ENCODE data around the gene IMMP1L.
"Not testable (repeated sequence)": the region's sequence is repeated elsewhere in the genome, so short reads cannot be mapped to it uniquely, and the experiment has no call there.

The IMMP1L gene, protein sequence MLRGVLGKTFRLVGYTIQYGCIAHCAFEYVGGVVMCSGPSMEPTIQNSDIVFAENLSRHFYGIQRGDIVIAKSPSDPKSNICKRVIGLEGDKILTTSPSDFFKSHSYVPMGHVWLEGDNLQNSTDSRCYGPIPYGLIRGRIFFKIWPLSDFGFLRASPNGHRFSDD

DNA sequence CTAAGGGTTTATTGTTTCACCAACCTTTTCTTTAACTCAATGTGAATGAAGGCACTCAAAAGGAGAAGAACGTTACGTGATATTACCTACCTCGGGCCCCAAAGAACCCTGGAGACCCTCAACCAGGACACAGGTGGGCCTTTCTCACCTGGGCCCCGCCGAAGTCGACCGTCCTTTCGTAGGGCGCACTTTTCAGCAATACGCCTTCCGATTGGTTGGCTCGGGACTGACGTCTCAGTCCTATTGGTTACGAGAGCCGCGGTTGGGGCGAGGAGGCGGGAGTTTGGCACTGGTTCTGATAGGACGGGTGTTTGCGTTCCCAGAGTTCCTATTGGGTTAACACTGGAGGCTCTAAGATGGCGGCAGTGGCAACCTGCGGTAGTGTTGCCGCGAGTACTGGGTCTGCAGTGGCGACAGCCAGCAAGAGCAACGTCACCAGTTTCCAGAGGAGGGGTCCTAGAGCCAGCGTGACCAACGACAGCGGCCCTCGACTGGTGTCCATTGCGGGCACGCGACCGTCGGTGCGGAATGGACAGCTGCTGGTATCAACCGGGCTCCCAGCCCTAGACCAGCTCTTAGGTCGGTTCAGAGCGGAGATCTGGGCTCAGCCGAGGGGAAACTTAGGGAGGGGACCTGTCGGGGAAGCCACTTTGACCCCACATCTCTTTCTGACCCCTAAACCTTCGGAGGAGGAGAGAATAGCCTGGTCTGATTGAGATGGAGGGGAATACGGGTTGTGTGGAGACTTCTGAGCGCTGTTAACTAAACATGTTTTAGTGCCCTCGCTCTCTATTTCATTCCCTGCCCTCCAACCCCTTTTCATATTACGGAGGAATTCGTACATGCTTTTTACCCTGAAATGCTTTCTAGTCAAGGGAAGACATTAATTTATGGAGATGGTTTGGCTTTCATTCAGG is at the start of gene IMMP1L, which contains the start of gene ELP4:
Gene IMMP1L (minus strand): TSS at position 194 of the 917 bp plus-strand sequence. CDS start 46,346 bp downstream, outside the sequence.
Gene ELP4 (plus strand): TSS at position 339 of the 917 bp plus-strand sequence. CDS start 18 bp downstream, at position 357.
- DNase-seq = peak; percentile 94

DNA sequence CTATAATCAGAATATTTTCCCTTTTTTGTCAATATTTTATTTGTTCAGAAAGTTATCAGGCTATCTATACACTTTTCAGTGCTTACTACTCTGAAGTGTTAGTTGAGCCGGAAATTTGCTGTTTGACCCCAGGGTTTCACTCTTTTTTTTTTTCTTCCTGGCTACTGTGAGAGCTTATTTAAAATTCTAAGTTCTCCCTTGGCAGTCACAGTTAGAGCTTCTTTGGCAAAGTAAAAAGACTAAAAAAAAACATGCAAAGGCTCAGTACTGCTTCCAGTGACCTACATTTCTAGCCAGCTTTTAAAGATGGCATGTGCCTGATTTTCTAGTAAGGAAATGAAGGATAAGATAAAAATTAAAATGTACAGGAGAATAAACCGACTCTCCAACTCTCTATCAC is 48.6 kb upstream of the IMMP1L start:
- DNase-seq = no peak

DNA sequence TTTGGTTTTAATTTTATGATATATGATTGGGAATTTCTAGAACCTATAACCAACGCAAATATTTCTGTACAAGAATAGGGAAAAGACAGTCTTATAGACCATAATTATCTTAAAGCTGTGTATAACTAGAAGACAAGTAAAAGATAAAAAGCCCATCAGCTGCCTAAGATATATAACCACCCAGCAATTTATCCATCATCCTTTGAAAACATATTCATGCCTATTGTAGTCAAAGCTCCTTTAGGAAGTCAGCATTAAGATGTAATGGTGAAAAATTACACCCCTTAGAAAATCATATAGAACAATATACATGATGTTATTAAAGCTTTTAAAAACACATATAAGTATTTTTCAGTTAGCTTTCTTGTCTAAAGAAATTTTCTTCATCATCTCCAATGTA is 46.5 kb upstream of the IMMP1L start:
- no peak for DNase-seq

DNA sequence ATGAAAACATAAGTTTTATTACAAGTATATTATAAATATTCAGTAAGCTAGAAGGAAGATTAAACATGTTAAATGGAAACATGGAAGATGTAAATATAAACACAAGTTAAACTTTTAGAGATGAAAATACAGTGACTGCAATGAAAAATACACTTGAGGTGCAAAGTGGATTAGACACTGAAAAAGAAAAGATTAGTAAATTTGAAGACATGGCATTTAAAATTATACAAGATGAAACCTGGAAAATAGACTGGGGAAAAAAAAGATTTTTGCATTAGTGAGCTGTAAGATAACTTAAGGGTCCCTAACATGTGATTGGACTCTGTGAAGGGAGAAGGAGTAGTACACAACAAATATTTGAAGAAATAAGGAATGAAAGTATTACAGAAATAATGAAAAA is 33.4 kb upstream of the IMMP1L start:
- no peak for DNase-seq

DNA sequence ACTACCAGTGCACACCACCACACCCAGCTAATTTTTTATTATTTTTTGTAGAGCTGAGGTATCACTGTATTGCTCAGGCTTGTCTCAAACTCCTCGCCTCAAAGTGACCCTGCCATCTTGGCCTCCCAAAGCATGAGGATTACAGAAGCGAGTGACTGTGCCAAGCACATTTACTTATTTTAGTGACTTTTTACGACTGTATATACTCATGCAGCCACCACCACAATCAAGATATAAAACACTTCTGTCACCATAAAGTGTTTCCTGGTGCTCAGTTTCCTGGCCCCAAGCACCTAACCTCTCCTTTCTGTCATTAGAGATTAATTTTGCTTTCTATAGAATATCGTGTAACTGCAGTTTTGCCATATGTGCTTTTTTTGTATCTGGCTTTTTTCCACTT is 26.1 kb upstream of the IMMP1L start:
- no peak for DNase-seq

DNA sequence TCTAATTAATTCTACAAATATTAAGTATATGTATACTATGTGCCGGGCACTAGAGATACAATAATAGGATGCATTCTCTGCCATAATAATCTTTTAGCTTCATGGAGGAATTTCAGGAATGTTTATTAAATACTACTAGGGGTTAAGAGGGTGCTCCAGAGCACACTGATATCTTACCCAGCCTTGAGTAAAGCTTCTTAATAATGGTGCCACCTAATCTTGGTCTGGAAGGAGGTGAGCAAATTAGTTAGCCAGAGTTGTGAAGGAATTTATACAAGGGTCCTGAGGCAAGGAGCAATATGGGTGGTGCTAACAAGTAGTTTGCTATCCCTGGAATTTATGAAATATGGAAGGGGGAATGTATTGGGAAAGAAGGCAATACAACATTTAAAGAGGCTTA is 21.9 kb upstream of the IMMP1L start:
- no peak for DNase-seq

DNA sequence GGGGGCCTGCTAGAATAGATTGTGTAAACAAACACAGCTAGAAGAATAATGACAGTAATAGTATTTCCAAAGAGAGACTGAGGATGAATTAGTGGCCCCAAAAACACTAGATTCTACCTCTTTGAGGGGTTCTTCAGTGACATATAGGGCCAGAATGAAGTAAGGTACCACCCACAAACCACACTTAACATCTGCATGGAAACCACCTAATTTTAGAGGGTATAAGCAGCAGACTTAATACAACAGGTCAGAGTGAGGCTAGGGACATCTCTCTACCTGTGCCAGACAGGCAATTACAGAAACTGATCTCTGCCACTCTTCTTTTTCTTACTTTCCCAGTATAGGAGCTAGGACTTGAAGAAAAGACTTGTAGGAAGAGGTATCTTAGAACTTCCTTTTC is 20.3 kb upstream of the IMMP1L start:
- DNase-seq = no peak

DNA sequence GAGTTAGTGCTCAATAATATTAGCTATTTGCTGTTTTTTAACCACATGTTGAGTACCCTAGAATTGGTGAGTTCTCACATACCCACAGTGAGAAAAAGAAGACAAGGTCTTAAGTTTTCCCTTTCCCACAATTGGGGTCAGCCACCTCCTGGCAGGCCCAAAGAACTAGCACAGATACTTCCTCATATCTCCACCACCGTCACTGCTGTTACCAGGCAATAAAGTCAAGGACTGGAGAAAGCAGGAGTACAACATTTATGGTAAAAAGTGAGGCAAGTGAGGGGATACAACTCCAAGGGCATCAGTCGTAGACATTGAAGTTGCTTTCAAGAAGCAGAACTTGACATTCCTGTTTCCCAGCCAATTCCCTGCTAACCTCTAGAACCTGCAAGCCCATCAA is 19.8 kb upstream of the IMMP1L start:
- DNase-seq = no peak

DNA sequence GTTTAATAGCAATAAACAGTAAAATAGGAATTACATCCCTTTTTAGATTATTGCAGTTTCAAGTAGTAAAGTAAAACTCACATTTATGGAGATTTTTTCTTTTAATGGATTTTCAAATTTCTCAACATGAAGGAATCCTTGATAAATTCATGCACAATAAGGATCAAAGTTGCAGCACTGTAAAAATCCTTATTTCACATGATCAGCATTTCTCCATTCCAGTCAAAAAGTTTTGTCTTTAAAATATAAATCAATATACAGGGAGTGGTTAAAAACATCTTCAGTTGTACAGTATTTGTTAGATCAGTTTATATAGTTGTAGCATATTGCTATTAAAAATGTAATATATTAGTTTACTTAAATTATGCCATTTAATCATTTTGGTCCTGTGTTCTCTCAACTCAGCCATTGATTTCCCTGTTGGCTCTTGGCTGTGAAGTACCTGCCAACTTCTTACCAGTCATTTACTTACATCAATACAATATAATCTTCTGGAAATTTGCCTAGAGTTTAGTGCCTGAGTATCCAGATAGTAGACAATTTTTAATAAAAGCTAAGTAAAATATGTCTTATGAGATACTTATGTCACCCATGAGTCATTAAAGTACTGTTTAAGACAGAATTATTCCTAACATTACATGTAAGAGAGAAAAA is 12.2 kb upstream of the IMMP1L start:
- DNase-seq = no peak

DNA sequence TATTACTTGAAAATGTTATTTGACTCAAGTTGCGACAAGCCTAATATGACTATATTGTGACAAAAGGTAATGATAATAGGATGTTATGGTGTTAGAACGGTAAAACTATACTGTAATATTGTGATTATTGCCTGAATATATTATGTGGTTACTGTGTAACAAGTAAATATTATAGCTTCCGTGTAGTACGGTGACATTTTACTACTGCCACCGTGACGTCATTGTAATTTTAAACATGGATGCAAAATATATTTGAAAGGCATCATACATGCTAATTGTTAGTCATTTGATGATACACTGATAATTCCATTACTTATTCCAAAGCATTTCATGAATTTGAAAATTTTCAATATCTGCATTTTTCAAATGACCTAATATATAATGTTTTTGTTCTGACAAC is 2.7 kb upstream of the IMMP1L start:
- no peak for DNase-seq

DNA sequence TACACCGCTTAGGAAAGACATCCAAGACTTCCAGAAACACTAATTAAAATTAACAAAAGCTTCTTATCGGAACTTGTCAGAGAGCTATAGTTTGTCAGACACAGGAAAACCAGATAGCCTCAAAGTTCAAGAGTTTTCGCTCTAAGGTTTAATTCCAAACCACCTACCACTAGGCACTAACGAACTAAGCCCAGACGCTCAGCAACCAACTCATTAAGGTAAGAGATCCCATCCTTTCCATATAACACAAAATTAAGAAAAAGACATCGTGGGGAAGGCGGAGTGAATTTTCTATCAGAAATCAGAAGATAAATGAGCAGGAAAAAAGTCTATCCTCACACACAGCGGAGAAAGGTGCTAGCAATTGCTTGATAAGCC is 382 bp downstream of the IMMP1L start:
- no peak for DNase-seq

DNA sequence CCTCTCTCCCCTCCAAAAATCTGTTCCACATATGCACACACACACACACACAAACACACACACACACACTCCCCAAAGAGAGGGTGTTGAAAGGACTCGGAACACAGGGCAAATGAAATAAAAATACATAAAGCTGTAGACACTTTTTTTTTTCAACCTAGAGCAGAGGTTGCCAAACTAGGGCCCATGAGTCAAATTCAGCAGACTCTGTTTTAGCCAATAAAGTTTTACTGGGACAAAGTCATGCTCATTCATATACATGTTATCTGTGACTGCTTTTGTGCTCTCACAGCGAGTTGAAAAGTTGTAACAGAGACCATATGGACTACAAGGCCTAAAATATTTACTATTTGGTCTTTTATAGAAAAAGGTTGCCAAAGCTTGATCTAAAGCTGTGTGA is 8.9 kb downstream of the IMMP1L start:
- DNase-seq = no peak

DNA sequence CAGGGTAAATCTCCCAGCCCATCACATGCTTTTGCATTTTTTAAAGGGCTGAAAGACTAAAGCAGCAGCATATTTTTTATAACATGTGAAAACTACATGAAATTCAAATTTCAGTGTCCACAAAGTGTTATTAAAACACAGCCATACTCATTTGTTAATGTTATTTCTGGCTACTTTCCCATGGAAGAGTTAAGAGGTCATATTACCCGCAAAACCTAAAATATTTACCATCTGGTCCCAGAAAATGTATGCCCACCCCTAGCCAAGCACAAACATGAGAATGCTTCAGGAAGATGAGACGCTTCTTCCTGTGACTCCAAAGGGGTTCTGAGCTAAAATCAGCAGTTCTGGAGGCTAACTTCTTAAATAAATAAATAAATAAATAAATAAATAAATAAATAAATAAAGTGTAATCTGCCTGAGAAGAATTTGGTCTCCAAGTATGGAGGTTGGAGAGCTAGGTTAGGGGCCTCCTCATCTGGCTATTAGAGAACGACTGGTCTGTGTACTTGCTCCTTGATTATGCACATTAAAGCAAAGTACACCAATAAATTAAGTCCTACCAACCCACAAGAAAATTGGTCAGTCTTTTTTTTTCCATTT is 9.7 kb downstream of the IMMP1L start:
- DNase-seq = no peak

DNA sequence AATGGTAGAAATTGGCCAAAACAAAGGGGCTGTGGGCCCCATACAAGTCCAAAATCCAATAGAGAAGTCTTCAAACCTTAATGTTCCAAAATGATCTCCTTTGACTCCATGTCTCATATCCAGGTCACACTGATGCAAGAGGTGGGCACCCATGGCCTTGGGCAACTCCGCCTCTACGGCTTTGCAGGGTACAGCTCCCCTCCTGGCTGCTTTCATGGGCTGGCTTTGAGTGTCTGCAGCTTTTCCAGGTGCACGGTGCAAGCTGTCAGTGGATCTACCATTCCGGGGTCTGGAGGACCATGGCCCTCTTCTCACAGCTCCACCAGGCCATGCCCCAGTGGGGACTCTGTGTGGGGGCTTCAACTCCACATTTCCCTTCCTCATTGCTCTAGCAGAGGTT is 15.7 kb downstream of the IMMP1L start:
- not testable (repeated sequence) for DNase-seq

DNA sequence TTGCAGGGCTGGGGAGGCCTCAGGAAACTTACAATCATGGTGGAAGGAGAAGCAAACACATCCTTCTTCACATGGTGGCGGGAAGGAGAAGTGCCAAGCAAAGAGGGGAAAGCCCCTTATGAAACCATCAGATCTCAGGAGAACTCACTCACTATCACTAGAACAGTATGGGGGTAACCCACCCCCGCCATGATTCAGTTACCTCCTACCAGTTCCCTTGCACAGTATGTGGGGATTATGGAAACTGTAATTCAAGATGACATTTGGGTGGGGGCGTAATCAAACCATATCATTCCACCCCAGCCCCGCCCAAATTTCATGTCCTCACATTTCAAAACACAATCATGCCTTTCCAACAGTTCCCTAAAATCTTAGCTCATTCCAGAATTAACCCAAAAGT is 16.2 kb downstream of the IMMP1L start:
- no peak for DNase-seq

DNA sequence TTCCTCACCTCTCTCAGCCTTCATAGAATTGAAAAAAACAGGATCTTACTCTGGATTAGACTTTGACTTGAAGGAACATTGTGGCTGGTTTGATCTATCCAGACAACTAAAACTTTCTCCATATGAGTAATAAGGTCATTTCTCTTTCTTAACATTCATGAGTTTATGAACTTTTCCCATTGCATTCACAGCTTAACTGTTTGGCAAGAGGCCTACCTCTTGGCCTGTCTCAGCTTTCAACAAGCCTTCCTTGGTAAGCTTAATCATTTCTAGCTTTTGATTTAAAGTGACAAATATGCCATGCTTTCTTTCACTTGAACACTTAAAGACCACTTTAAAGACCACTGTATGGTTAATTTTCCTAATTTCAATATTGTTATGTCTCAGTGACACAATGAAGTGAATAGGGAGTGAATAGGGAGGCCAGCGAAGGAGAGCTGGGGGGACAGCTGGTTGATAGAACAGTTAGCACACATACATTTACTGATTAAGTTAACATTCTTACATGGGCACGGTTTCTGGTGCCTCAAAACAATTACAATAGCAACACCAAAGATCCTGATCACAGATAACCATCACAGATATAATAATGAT is 17.0 kb downstream of the IMMP1L start:
- no peak for DNase-seq

DNA sequence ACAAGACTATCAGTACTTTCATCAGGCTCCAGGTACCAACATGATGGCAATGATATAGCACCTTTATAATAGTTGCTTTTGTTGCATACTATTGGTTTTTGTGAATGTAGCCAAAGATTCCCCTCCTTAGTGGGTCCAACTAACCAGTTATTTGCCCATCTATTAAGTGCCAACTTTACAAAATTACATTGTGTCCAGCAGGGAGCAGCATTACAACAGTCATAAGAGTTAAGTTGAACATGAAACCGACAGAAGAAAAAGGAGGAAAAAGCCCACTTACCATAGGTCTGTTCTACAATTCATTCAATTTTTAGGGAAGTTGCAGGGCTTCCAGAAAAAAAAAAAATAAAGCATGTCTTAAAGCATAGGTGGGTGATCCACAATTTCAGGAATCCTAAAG is 21.6 kb downstream of the IMMP1L start:
- DNase-seq = peak; percentile 63

DNA sequence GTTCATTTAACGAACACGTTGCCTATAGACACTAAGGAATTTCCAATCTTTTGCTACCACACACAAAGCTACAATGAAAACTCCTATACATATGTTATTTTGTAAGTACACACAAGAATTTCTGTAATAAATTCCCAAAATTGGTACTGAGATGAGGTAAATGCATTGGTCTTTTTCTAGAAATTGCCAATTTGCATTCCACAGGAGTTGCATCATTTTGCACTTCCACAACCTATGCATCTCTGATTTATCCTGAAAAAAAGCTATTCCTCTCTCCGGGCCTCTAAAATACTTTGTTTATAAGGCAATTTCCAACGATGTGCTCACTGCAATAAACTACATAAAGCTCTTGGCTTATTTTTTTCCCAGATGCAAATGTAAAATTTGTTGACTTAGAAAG is 24.9 kb downstream of the IMMP1L start:
- no peak for DNase-seq

DNA sequence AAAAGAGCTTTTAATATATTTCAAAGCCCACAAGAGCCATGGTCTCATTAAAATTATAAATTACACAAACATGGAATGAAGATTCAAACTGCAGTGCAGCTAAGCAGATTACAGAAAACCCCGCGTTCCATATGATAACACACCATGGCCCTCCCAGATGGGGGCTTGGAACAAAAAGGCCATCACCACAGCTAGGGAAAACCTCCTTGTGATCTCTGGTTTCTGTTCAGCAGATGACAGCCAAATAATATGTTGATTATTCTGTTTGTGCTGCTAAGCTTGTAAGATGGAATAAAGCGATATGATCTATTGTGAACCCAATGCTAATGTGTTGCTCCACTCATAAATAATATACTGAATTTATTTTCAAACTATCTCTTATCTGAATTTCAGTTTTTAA is 28.5 kb downstream of the IMMP1L start:
- no peak for DNase-seq

DNA sequence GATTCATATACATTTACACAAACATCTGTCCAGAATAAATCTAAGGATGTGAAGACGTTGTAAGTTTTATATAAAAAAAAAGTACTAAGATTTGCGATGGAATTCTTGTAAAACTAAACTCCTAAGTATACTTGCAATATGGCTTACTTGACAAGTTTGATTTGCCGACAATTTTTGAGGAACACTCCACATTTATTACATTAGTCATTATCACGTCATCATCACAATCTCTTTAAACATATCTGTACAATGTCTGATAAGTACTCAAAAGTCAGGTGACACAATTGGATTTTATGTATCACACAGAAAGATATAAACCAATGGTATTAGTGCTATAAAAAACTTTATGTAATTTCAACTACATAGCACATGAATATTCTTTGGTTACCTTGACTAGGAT is 30.4 kb downstream of the IMMP1L start:
- no peak for DNase-seq

DNA sequence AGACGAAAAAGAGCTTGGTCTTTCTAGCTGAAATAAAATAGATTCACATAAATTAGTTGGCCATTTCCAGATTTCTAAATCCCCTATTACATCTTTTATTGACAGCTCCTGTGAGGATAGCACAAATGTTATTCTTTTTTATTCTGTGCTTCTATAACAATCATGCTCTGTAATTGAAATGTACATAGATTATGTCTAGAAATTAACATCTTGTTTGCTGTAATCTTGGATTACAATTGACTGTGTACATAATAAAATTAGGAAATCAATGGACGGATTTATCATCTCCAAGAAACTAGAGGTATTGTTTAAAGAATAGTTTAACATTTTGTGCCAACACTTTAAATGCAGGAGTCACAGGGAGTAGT is 31.2 kb downstream of the IMMP1L start:
- DNase-seq = no peak

DNA sequence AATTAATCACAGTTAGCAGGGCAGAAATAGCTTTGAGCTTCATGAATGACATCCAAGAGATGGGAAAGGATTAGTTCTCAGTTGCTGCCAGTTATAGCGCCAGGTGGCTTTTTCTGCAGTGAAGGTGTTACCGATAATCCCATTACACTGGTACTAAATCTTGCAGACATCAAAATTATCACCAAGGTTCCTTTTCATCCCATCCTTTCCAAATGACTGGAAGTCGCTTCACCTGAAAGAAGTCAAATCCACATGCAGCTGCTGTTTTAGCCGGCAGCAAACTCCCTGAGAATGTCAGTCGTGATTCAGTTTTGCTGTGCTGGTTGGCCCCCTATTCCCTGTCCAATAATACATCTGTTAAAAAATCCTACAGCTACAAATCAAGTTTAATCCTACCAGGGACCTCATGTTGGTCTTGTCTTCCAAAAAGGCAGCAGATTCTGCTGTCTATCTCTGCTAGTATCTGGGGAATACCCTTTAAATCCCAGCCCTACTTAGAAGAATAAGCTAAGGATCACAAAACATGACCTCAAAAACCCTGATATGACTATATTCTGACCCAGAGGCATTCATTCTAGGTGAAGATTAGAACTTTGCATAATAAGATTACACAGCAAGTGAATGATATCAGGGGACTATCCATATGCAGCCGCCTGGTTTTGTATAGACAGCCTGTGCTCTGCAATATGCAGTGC is 31.7 kb downstream of the IMMP1L start:
- no peak for DNase-seq

DNA sequence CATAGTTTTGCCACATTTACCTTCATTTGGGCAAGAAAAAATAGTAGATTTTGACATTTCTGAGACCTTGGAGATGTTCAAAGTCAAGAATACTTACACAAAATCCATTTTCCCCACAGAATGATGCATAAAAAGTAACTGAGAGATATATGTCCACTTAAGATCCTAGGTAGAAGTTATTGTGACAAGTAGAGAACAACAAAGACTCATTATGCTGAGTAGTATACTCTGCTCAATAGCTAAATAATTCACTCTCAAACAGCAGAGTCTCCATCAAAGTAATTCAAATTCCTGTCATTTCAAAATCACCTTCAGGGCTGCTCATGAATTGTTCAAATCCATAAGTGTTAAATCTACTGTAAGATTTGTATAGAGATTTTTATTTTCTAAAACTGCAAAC is 35.3 kb downstream of the IMMP1L start:
- DNase-seq = no peak
